UCSD-AML1 (cell line): ENCODE data around the gene SOX15.
"Not testable (repeated sequence)": the region's sequence is repeated elsewhere in the genome, so short reads cannot be mapped to it uniquely, and the experiment has no call there.

Experiments used
- DNase-seq: peaks from one replicate; lab custom pipeline; 2025; ENCODE audit not compliant: unreplicated experiment; lab: John Stamatoyannopoulos, UW

Gene SOX15

GRCh38 chr17:7611635-7612293 is 21.9 kb upstream of the SOX15 start:
- no peak for DNase-seq

- no peak for DNase-seq
Measured at GRCh38 chr17:7610641-7611040, 20.7 kb upstream of the SOX15 start.

GRCh38 chr17:7606280-7606679 is 16.4 kb upstream of the SOX15 start:
- no peak for DNase-seq

- not testable (repeated sequence) for DNase-seq
Measured at GRCh38 chr17:7597561-7597960, 7.7 kb upstream of the SOX15 start.

GRCh38 chr17:7593296-7593695 is 3.4 kb upstream of the SOX15 start:
- no peak for DNase-seq

GRCh38 chr17:7592422-7593021 is 2.6 kb upstream of the SOX15 start:
- DNase-seq: no peak

- no peak for DNase-seq
Measured at GRCh38 chr17:7591596-7591995, 1.7 kb upstream of the SOX15 start.

GRCh38 chr17:7590743-7591142 is 849 bp upstream of the SOX15 start:
- no peak for DNase-seq

- no peak for DNase-seq
Measured at GRCh38 chr17:7589204-7589868, 558 bp downstream of the SOX15 start.

- no peak for DNase-seq
Measured at GRCh38 chr17:7588553-7589203, 1.2 kb downstream of the SOX15 start.

GRCh38 chr17:7587420-7588151 is 2.3 kb downstream of the SOX15 start:
- DNase-seq: no peak

- DNase-seq: no peak
Measured at GRCh38 chr17:7586673-7587419, 3.0 kb downstream of the SOX15 start.

GRCh38 chr17:7583253-7584109 is 6.4 kb downstream of the SOX15 start, which contains the start of gene MPDU1:
TSS of gene MPDU1 (plus strand) at chr17:7583852. CDS start at chr17:7583863, 11 bp downstream.
- peak; percentile 94 for DNase-seq

- DNase-seq: no peak
Measured at GRCh38 chr17:7582396-7583252, 7.3 kb downstream of the SOX15 start.

GRCh38 chr17:7580604-7581575 is 9.0 kb downstream of the SOX15 start:
- DNase-seq: no peak

GRCh38 chr17:7579834-7580603 is 9.9 kb downstream of the SOX15 start:
- DNase-seq: no peak
